C4-2B (cell line): ENCODE results near the gene PIP5K1C.

Experiments used
- ZFX ChIP-seq: fragments of 450-650 bp; IDR thresholded peaks from 2 replicates; pipeline ENCODE4 v1.6.1; 2017
- TF ChIP-seq, protein P1 (sequence below): fragments of 450-650 bp; conservative IDR thresholded peaks from 2 replicates; pipeline ENCODE4 v1.5.1; 2017; ENCODE audit warnings: mild to moderate bottlenecking

DNA sequence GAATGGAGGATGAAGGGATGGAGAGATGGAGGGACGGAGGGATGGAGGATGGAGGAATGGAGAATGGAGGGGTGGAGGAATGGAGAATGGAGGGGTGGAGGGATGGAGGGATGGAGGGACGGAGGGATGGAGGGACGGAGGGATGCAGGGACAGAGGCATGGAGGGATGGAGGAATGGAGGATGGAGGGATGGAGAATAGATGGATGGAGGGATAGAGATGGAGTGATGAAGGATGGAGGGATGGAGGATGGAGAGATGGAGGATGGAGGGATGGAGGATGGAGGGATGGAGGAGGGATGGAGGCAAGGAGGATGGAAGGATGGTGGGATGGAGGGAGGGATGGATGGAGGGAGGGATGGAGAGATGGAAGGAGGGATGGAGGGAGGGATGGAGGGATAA lies 22.1 kb downstream of the PIP5K1C start:
- TF ChIP-seq, protein P1, sequence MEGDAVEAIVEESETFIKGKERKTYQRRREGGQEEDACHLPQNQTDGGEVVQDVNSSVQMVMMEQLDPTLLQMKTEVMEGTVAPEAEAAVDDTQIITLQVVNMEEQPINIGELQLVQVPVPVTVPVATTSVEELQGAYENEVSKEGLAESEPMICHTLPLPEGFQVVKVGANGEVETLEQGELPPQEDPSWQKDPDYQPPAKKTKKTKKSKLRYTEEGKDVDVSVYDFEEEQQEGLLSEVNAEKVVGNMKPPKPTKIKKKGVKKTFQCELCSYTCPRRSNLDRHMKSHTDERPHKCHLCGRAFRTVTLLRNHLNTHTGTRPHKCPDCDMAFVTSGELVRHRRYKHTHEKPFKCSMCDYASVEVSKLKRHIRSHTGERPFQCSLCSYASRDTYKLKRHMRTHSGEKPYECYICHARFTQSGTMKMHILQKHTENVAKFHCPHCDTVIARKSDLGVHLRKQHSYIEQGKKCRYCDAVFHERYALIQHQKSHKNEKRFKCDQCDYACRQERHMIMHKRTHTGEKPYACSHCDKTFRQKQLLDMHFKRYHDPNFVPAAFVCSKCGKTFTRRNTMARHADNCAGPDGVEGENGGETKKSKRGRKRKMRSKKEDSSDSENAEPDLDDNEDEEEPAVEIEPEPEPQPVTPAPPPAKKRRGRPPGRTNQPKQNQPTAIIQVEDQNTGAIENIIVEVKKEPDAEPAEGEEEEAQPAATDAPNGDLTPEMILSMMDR, result no peak
- TF ChIP-seq ZFX, result no peak
